CD4-positive, alpha-beta memory T cell (primary cell): ENCODE data around the gene MAPK9. TPM values are rescaled to one million over a fixed set of nuclear protein-coding genes. Genes with fewer than 3 reads are reported as not detected.

Experiments used
- CTCF ChIA-PET: fragments of 350-600 bp; sonication (Branson Sonifier 250); formaldehyde crosslinking; loops from one replicate; lab custom pipeline; 2021; ENCODE audit warnings: inconsistent platforms; ENCODE audit not compliant: partially characterized antibody; lab: Charles Lee
- POLR2A ChIA-PET: fragments of 350-600 bp; sonication (Branson Sonifier 250); formaldehyde crosslinking; loops from one replicate; lab custom pipeline; 2021; ENCODE audit not compliant: partially characterized antibody; lab: Charles Lee
- DNase-seq, 5 donors: peaks; one replicate each; pipeline versions ENCODE4 v3.0.0 to v3.0.0-alpha.2; 2020 to 2022; ENCODE audit warnings: mixed read lengths in 1 of 5
- H3K27ac ChIP-seq: one replicate; pipeline ENCODE4 v1.7.0; 2013; ENCODE audit warnings: low read depth, low read length
- H3K27me3 ChIP-seq: 2 replicates; pipeline ENCODE4 v1.7.0; 2013; ENCODE audit warnings: mild to moderate bottlenecking, low read length, moderate library complexity; ENCODE audit not compliant: insufficient read depth
- H3K36me3 ChIP-seq: 2 replicates; pipeline ENCODE4 v1.7.0; 2013; ENCODE audit warnings: mild to moderate bottlenecking, low read length, moderate library complexity; ENCODE audit not compliant: insufficient read depth
- H3K4me1 ChIP-seq: 2 replicates; pipeline ENCODE4 v1.7.0; 2013; ENCODE audit warnings: mild to moderate bottlenecking, low read length, moderate library complexity; ENCODE audit not compliant: insufficient read depth
- H3K4me3 ChIP-seq, 2 donors: one replicate each; pipeline ENCODE4 v1.7.0; 2013; ENCODE audit warnings: low read length in 2 of 2, mild to moderate bottlenecking in 1 of 2
- H3K9me3 ChIP-seq, 2 donors: one replicate each; pipeline ENCODE4 v1.7.0; 2013; ENCODE audit warnings: low read length in 2 of 2, control low read depth in 1 of 2; ENCODE audit not compliant: control insufficient read depth in 1 of 2
- H3K27ac Mint-ChIP-seq, 7 donors: one replicate each; pipeline ENCODE4 v1.8.0; 2020 to 2021; ENCODE audit warnings: mixed read lengths in 7 of 7, mild to moderate bottlenecking in 6 of 7, inconsistent platforms in 3 of 7, moderate library complexity in 3 of 7
- H3K27me3 Mint-ChIP-seq, 2 donors: one replicate each; pipeline ENCODE4 v1.8.0; 2020 to 2021; ENCODE audit warnings: mixed read lengths in 2 of 2
- H3K36me3 Mint-ChIP-seq, 2 donors: one replicate each; pipeline ENCODE4 v1.8.0; 2020 to 2021; ENCODE audit warnings: mixed read lengths in 2 of 2, inconsistent platforms in 1 of 2, mild to moderate bottlenecking in 1 of 2
- H3K4me1 Mint-ChIP-seq, 4 donors: one replicate each; pipeline ENCODE4 v1.8.0; 2020 to 2021; ENCODE audit warnings: mixed read lengths in 4 of 4, mild to moderate bottlenecking in 1 of 4
- H3K4me3 Mint-ChIP-seq, 8 donors: one replicate each; pipeline ENCODE4 v1.8.0; 2020 to 2021; ENCODE audit warnings: mixed read lengths in 8 of 8, mild to moderate bottlenecking in 7 of 8, moderate library complexity in 6 of 8, inconsistent platforms in 3 of 8
- H3K9me3 Mint-ChIP-seq, 8 donors: one replicate each; pipeline ENCODE4 v1.8.0; 2020 to 2021; ENCODE audit warnings: mixed read lengths in 8 of 8, mild to moderate bottlenecking in 5 of 8, inconsistent platforms in 3 of 8, moderate library complexity in 1 of 8
- intact Hi-C: fragments of 100-400 bp; cut with micrococcal nuclease; formaldehyde crosslinking; loops from one replicate; pipeline ENCODE4 v1.15.1; 2023
- polyA plus RNA-seq, 2 donors: library from polyadenylated mRNA; unstranded; fragments of 300-500 nt; fragmentation: Illumina TruSeq; gene quantifications; one replicate each; pipeline ENCODE4 v1.2.3, GENCODE V29; 2021
- total RNA-seq, 2 experiments: library from RNA; stranded (reverse); gene quantifications; one replicate each; pipeline ENCODE4 v1.2.3, GENCODE V29; 2021

MAPK9 gene
- total and polyA plus RNA-seq, 4 experiments from 2014 or later: 21.8 to 39.1 (median 35.1) TPM

DNA sequence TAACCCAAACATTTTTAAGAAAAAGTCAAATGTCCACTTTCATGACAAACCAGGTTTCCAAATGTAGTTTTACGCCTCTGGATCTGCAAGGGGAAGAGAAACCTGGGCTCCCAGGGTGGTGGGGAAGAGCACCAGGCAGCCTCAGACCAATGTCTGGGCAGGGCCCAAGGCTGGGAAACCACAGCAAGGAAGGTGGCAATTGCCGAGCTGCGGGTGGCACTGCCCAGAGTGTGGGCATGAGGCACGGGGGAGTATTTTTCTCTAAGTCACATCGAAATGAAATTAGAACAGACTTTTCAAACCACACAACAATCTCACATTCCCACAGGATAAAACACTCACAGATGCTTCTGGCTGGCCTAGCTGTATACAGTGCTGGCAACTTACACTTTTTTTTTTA lies 50.3 kb downstream of the MAPK9 start:
- Mint-ChIP-seq H3K36me3 (peaks cover 90 to 92% of the 10 kb centered on the region in 2 donors), H3K27ac (no peak overlapping the region), H3K9me3 (peaks cover 2 to 78% (median 44%) of the 10 kb centered on the region in 8 donors), H3K4me1 (peaks cover 0 to 1% (median 0%) of the 10 kb centered on the region in 4 donors), H3K4me3 (no peak overlapping the region), H3K27me3 (no peaks in the 10 kb centered on the region)
- no peak overlapping the region for H3K4me3 ChIP-seq
- no peak for DNase-seq
- no peaks in the 10 kb centered on the region for H3K4me1 ChIP-seq
- intact Hi-C loops: no loop called here
- peaks cover 26% of the 10 kb centered on the region for H3K36me3 ChIP-seq
- H3K27ac ChIP-seq: no peak overlapping the region
- POLR2A ChIA-PET: no interaction called here
- CTCF ChIA-PET: no interaction called here
- no peaks in the 10 kb centered on the region for H3K9me3 ChIP-seq
- H3K27me3 ChIP-seq: no peaks in the 10 kb centered on the region

DNA sequence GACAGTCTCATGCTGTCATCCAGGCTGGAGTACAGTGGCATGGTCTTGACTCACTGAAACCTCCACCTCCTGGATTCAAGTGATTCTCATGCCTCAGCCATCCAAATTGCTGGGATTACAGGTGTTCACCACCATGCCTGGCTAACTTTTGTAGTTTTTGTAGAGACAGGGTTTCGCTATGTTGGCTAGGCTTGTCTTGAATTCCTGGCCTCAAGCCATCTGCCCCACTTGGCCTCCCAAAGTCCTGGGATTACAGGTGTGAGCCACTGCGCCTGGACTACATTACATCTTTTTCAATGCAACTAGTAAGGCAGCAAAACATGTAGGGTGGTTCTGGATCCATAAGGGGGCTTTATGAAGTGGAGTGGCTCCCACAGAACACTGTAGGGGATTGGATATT lies 53.3 kb downstream of the MAPK9 start:
- peaks cover 34% of the 10 kb centered on the region for H3K36me3 ChIP-seq
- H3K27ac ChIP-seq: no peak overlapping the region
- no peak overlapping the region for H3K4me3 ChIP-seq
- Mint-ChIP-seq H3K27me3 (no peaks in the 10 kb centered on the region), H3K27ac (no peak overlapping the region), H3K36me3 (peaks cover 95 to 100% of the 10 kb centered on the region in 2 donors), H3K9me3 (peaks cover 0 to 69% (median 36%) of the 10 kb centered on the region in 8 donors), H3K4me1 (no peaks in the 10 kb centered on the region), H3K4me3 (no peak overlapping the region)
- ChIA-PET POLR2A (no interaction called here), CTCF (no interaction called here)
- no peaks in the 10 kb centered on the region for H3K27me3 ChIP-seq
- DNase-seq: no peak
- H3K9me3 ChIP-seq: no peaks in the 10 kb centered on the region
- intact Hi-C loops: no loop called here
- H3K4me1 ChIP-seq: no peaks in the 10 kb centered on the region

GRCh38 chr5:180235846-180236245 lies 56.0 kb downstream of the MAPK9 start:
- CTCF ChIA-PET: no interaction called here
- intact Hi-C loops: no loop called here
- peaks cover 25% of the 10 kb centered on the region for H3K36me3 ChIP-seq
- Mint-ChIP-seq H3K27me3 (no peaks in the 10 kb centered on the region), H3K4me1 (no peaks in the 10 kb centered on the region), H3K36me3 (peaks cover 81 to 98% of the 10 kb centered on the region in 2 donors), H3K9me3 (peaks cover 0 to 57% (median 31%) of the 10 kb centered on the region in 8 donors), H3K4me3 (no peak overlapping the region), H3K27ac (no peak overlapping the region)
- no peaks in the 10 kb centered on the region for H3K27me3 ChIP-seq
- H3K4me3 ChIP-seq: no peak overlapping the region
- no peaks in the 10 kb centered on the region for H3K9me3 ChIP-seq
- H3K4me1 ChIP-seq: no peaks in the 10 kb centered on the region
- no peak overlapping the region for H3K27ac ChIP-seq
- POLR2A ChIA-PET: no interaction called here
- no peak for DNase-seq

DNA sequence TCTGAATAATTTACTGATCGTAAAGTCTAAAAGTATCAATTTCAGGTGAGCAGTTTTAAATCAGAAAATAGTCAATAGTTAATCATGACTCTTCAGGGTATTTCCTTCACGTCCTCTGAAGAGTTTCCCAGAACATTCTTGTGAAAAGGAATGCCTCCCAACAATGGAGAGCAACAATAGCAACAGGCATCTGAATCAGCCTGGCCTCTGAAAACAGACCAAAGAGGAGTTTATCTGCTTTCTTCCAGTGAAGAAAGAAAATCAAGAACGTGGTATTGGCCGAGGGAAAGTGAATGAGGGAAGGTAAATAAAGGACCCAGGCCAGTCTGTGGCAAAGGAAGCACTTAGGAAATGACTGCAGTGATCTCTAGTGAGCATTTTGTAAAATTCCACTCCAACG lies 56.8 kb downstream of the MAPK9 start:
- H3K36me3 Mint-ChIP-seq: peaks cover 80 to 98% of the 10 kb centered on the region in 2 donors
- H3K27ac Mint-ChIP-seq: no peak overlapping the region

GRCh38 chr5:180234271-180234670 lies 57.6 kb downstream of the MAPK9 start:
- Histone ChIP-seq H3K27me3 (no peaks in the 10 kb centered on the region), H3K36me3 (peaks cover 18% of the 10 kb centered on the region), H3K9me3 (no peaks in the 10 kb centered on the region), H3K4me3 (no peak overlapping the region), H3K4me1 (no peaks in the 10 kb centered on the region), H3K27ac (no peak overlapping the region)
- H3K27me3 Mint-ChIP-seq: no peaks in the 10 kb centered on the region
- peaks cover 72 to 98% of the 10 kb centered on the region in 2 donors for H3K36me3 Mint-ChIP-seq
- H3K9me3 Mint-ChIP-seq: peaks cover 0 to 53% (median 38%) of the 10 kb centered on the region in 8 donors
- ChIA-PET POLR2A (no interaction called here), CTCF (no interaction called here)
- H3K27ac Mint-ChIP-seq: no peak overlapping the region
- intact Hi-C loops: no loop called here
- no peaks in the 10 kb centered on the region for H3K4me1 Mint-ChIP-seq
- no peak overlapping the region for H3K4me3 Mint-ChIP-seq
- DNase-seq: no peak

More for the DNA sequence above, 56.8 kb downstream of the MAPK9 start:
- Mint-ChIP-seq H3K27me3 (no peaks in the 10 kb centered on the region), H3K9me3 (peaks cover 0 to 55% (median 30%) of the 10 kb centered on the region in 8 donors), H3K4me3 (no peak overlapping the region), H3K4me1 (no peaks in the 10 kb centered on the region)
- peaks cover 22% of the 10 kb centered on the region for H3K36me3 ChIP-seq
- H3K27ac ChIP-seq: no peak overlapping the region
- no peaks in the 10 kb centered on the region for H3K4me1 ChIP-seq
- H3K9me3 ChIP-seq: no peaks in the 10 kb centered on the region
- H3K4me3 ChIP-seq: no peak overlapping the region
- POLR2A ChIA-PET: no interaction called here
- no peak for DNase-seq
- CTCF ChIA-PET: interaction anchor here (0.6 kb wide), 1 partner anchor 73 kb away, joined by 3 read pairs; no protein-coding TSS in a partner anchor
- no peaks in the 10 kb centered on the region for H3K27me3 ChIP-seq
- intact Hi-C loops: no loop called here

GRCh38 chr5:180233729-180234128 lies 58.2 kb downstream of the MAPK9 start:
- no peaks in the 10 kb centered on the region for H3K9me3 ChIP-seq
- ChIA-PET CTCF (no interaction called here), POLR2A (no interaction called here)
- intact Hi-C loops: no loop called here
- H3K36me3 Mint-ChIP-seq: peaks cover 66 to 98% of the 10 kb centered on the region in 2 donors
- peaks cover 0 to 57% (median 42%) of the 10 kb centered on the region in 8 donors for H3K9me3 Mint-ChIP-seq
- H3K27me3 Mint-ChIP-seq: no peaks in the 10 kb centered on the region
- H3K4me3 Mint-ChIP-seq: peak overlapping the region in 1 of 8 donors; percentile 25
- H3K4me3 ChIP-seq: no peak overlapping the region
- peaks cover 13% of the 10 kb centered on the region for H3K36me3 ChIP-seq
- H3K27ac ChIP-seq: no peak overlapping the region
- H3K4me1 ChIP-seq: no peaks in the 10 kb centered on the region
- H3K4me1 Mint-ChIP-seq: no peaks in the 10 kb centered on the region
- no peaks in the 10 kb centered on the region for H3K27me3 ChIP-seq
- no peak for DNase-seq
- no peak overlapping the region for H3K27ac Mint-ChIP-seq

GRCh38 chr5:180230017-180230416 lies 61.9 kb downstream of the MAPK9 start:
- no peak for DNase-seq
- ChIA-PET CTCF (no interaction called here), POLR2A (no interaction called here)
- intact Hi-C loops: no loop called here
- Mint-ChIP-seq H3K27ac (no peak overlapping the region), H3K36me3 (peaks cover 51 to 82% of the 10 kb centered on the region in 2 donors), H3K9me3 (peaks cover 2 to 72% (median 66%) of the 10 kb centered on the region in 8 donors), H3K4me1 (no peaks in the 10 kb centered on the region), H3K4me3 (no peak overlapping the region), H3K27me3 (no peaks in the 10 kb centered on the region)
- no peaks in the 10 kb centered on the region for H3K36me3 ChIP-seq
- H3K4me3 ChIP-seq: no peak overlapping the region
- no peaks in the 10 kb centered on the region for H3K27me3 ChIP-seq
- H3K4me1 ChIP-seq: no peaks in the 10 kb centered on the region
- H3K9me3 ChIP-seq: peaks cover 4 to 12% of the 10 kb centered on the region in 2 donors
- no peak overlapping the region for H3K27ac ChIP-seq
